T-helper 1 cell treated with Interleukin-12 subunit alpha and Interleukin-12 subunit beta and Interleukin-4 antibody, amounts not matched to agents 30 μg/mL and 1 μg/mL, for 36 hours (primary cell): ENCODE data around the gene BMP10.

ENCODE experiments used
- H3K27ac Mint-ChIP-seq: one replicate; pipeline ENCODE4 v1.8.0; 2021; ENCODE audit warnings: mild to moderate bottlenecking, mixed read lengths
- H3K27me3 Mint-ChIP-seq: one replicate; pipeline ENCODE4 v1.8.0; 2021; ENCODE audit warnings: low read depth, mixed read lengths
- H3K36me3 Mint-ChIP-seq: one replicate; pipeline ENCODE4 v1.8.0; 2021; ENCODE audit warnings: low read depth, mixed read lengths
- H3K4me1 Mint-ChIP-seq: one replicate; pipeline ENCODE4 v1.8.0; 2021; ENCODE audit warnings: low read depth, mixed read lengths
- H3K4me3 Mint-ChIP-seq: one replicate; pipeline ENCODE4 v1.8.0; 2021; ENCODE audit warnings: mild to moderate bottlenecking, moderate library complexity, mixed read lengths
- H3K9me3 Mint-ChIP-seq: one replicate; pipeline ENCODE4 v1.8.0; 2021; ENCODE audit warnings: mixed read lengths

BMP10 gene

DNA sequence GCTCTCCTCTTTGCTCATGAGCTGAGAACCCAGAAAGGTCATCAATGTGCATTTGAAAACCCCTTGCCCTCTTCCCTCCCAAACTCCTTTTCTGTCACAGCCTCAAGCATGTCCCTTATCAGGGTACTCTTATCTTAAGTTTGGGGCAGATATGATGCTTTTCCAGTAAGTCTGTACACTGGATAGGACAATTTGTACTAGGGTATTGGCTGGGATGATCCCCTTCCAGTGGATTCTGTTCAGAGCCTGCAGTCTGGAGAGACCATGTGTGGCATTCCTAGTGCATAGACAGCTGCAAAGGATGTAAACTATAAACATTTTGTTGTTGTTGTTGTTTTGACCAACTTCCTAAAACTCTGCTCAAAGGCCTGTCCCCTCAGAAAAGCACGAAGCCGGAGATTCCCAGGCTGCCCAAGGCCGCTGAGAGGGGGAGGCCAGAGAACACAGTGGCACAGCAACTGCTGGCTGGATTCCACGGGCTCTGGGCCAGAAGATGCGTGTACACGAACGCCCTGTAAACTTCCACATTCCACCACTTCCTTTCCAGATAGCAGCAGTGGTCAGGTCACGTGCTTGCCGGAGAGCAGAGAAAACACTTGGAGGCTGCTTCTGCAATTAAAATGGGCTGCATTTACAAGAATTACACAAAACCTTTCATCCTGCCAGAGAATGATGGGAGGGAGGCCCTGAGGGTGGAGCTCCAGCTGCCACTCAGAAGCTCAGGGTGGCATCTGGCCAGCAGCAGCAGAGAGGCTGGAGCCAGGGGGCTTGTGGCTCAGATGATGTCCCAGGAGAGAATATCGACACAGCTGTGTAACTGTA lies 42.1 kb downstream of the BMP10 start:
- Mint-ChIP-seq H3K4me3 (peak overlapping the region; percentile 75), H3K36me3 (peaks cover 51% of the 10 kb centered on the region), H3K27ac (peak overlapping the region; percentile 94), H3K4me1 (peaks cover 68% of the 10 kb centered on the region), H3K27me3 (no peaks in the 10 kb centered on the region), H3K9me3 (no peaks in the 10 kb centered on the region)

DNA sequence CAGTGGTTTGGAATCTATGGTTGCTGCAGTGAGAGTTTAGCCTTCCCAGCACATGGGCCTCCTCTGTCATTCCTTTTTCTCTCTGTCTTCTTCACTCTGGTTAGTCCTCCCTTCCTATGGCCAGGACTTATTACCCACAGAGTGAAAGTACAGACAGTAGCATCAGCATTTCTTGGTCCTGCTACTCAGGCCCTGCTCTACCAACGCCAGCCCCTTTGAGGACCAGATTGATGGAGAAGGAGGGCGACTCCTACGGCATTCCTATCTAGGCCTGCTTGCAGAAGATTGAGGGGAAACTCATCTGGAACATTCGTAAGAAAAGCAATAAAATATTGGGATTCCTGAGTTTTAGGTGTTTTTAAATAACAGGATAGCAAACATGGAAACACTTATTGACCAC lies 43.5 kb downstream of the BMP10 start:
- no peaks in the 10 kb centered on the region for H3K27me3 Mint-ChIP-seq
- peak overlapping the region; percentile 45 for H3K27ac Mint-ChIP-seq
- peaks cover 63% of the 10 kb centered on the region for H3K4me1 Mint-ChIP-seq
- H3K4me3 Mint-ChIP-seq: no peak overlapping the region
- H3K36me3 Mint-ChIP-seq: peaks cover 63% of the 10 kb centered on the region
- H3K9me3 Mint-ChIP-seq: no peaks in the 10 kb centered on the region

DNA sequence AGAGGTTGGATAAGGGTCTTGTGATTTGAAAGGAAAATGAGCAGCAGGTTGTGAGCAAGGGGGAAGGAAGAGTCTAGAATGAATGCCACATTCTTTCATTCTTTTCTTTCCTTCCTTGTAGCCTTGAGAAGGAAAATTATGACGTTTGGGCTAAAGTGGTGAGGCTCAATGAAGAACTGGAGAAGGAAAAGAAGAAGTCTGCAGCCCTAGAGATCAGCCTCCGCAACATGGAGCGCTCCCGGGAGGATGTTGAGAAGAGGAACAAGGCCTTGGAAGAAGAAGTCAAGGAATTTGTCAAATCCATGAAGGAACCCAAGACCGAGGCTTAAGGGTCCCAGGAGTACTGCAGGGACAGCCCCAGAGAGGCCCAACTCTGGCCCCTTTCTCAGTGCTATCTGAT lies 45.3 kb downstream of the BMP10 start:
- H3K4me3 Mint-ChIP-seq: no peak overlapping the region
- H3K4me1 Mint-ChIP-seq: peaks cover 48% of the 10 kb centered on the region
- H3K27ac Mint-ChIP-seq: peak overlapping the region; percentile 43
- no peaks in the 10 kb centered on the region for H3K27me3 Mint-ChIP-seq
- peaks cover 63% of the 10 kb centered on the region for H3K36me3 Mint-ChIP-seq
- no peaks in the 10 kb centered on the region for H3K9me3 Mint-ChIP-seq

DNA sequence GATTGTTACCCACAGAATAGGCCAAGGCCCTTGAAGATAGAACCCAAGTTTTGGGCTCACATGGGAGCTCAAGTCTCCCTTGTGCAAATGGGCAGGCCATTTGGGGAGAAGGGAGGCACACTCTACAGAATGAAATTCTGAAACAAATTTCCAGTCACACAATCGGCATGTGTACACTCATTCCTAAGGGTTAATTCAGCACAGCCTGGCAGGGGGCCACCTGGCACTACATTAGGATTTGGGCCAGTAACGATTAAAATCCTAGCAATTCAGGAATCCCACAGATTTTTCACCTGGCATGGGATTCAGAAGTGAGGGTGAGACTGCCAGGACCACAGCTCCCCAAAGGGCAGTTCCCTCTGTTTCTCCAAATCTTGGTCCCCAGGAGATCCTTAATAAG lies 46.4 kb downstream of the BMP10 start:
- Mint-ChIP-seq H3K4me1 (peaks cover 38% of the 10 kb centered on the region), H3K36me3 (peaks cover 65% of the 10 kb centered on the region), H3K27ac (peak overlapping the region; percentile 44), H3K9me3 (no peaks in the 10 kb centered on the region), H3K4me3 (no peak overlapping the region), H3K27me3 (no peaks in the 10 kb centered on the region)

DNA sequence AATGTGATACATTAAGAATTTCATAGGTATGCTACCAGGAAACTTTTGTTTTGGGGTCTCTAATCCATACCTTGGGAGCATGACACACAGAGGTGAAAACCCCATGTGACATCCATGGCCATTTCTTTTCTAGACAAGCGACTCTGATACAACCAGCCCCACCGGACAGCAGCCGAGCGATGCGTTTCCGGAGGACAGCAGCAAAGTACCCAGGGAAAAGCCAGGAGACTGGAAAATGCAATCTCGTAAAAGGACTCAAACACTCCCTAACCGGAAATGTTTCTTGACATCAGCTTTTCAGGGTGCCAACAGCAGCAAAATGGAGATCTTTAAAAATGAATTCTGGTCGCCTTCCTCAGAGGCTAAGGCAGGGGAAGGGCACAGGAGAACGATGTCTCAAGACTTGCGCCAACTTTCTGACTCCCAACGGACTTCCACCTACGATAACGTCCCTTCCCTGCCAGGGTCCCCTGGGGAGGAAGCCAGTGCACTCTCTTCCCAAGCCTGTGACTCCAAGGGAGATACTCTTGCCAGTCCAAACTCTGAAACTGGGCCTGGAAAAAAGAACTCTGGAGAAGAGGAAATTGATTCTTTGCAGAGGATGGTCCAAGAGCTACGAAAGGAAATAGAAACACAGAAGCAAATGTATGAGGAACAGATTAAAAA lies 48.9 kb downstream of the BMP10 start:
- H3K27ac Mint-ChIP-seq: peak overlapping the region; percentile 36
- H3K9me3 Mint-ChIP-seq: no peaks in the 10 kb centered on the region
- no peak overlapping the region for H3K4me3 Mint-ChIP-seq
- H3K27me3 Mint-ChIP-seq: no peaks in the 10 kb centered on the region
- H3K36me3 Mint-ChIP-seq: peaks cover 61% of the 10 kb centered on the region
- peaks cover 13% of the 10 kb centered on the region for H3K4me1 Mint-ChIP-seq

DNA sequence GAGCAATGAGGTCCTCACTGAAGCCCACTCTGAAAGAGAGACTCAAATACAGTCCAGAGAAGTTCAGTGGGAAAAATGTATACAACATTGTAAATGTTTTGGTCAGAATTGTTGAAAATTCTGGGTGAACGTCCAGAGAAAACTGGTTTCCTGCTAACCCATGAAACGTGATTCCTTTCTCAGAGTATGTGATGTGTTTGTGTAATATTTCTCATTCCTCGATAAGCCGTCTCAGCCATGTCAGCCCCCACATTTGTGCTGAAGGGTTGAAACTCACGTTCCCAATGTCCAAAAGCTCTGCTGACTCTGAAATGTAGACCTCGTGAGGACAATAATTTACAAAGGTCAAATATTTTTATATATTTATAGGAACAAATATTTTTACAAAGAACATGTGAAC lies 51.6 kb downstream of the BMP10 start:
- Mint-ChIP-seq H3K9me3 (no peaks in the 10 kb centered on the region), H3K27me3 (no peaks in the 10 kb centered on the region), H3K27ac (no peak overlapping the region), H3K36me3 (peaks cover 60% of the 10 kb centered on the region), H3K4me3 (no peak overlapping the region), H3K4me1 (peaks cover 11% of the 10 kb centered on the region)

DNA sequence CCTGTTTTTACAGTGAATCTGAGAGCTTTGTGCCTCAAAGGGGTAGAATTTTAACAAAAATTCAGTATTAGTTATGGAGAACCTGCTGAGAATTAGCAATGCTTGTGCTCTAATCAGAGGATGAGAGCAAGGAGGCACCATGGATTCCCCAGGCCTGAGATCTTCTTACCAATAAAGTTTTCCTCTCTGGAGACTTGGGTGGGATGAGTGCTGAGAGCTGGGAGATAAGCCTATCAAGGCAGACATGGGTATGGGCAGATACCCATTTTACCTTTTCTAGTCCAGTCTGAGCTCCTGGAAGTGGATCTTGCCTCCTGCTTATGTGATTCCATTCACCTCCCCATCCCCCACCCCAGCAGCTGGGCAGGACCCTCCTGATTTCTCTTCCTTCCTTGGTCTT lies 53.9 kb downstream of the BMP10 start:
- Mint-ChIP-seq H3K36me3 (peaks cover 59% of the 10 kb centered on the region), H3K4me1 (peaks cover 5% of the 10 kb centered on the region), H3K27ac (no peak overlapping the region), H3K4me3 (no peak overlapping the region), H3K27me3 (no peaks in the 10 kb centered on the region), H3K9me3 (no peaks in the 10 kb centered on the region)
